Colonic mucosa (tissue), 4 donors: ENCODE results near the gene BICD1. TPM values are rescaled to one million over a fixed set of nuclear protein-coding genes. Genes with fewer than 3 reads are reported as not detected.

Experiments
- DNase-seq: peaks from one replicate; pipeline ENCODE4 v3.0.0-alpha.2; 2020
- H3K27ac ChIP-seq: fragments of 200-600 bp; one replicate; pipeline ENCODE4 v1.8.0; 2021
- H3K27me3 ChIP-seq: fragments of 200-600 bp; one replicate; pipeline ENCODE4 v1.8.0; 2021
- H3K36me3 ChIP-seq: fragments of 200-600 bp; one replicate; pipeline ENCODE4 v1.8.0; 2021
- H3K4me1 ChIP-seq: fragments of 200-600 bp; one replicate; pipeline ENCODE4 v1.8.0; 2021; ENCODE audit warnings: mild to moderate bottlenecking
- H3K4me3 ChIP-seq: fragments of 200-600 bp; one replicate; pipeline ENCODE4 v1.8.0; 2021
- H3K9ac ChIP-seq, 2 donors: one replicate each; pipeline ENCODE4 v1.7.0; 2013; ENCODE audit warnings: control low read depth in 2 of 2, low read depth in 2 of 2, low read length in 2 of 2
- H3K9me3 ChIP-seq: fragments of 200-600 bp; one replicate; pipeline ENCODE4 v1.8.0; 2021
- intact Hi-C: fragments of 100-400 bp; cut with DNase I; formaldehyde crosslinking; loops from one replicate; pipeline ENCODE4 v1.14.1; 2022
- total RNA-seq, 2 donors: library from RNA; stranded (reverse); fragmentation: NEBNext Ultra II Directional in 1 of 2; extraction: Animal tissue kit (Norgen Biotek cat#: 25700) in 1 of 2; gene quantifications; one replicate each; pipeline ENCODE4 v1.2.1, GENCODE V29; 2021
- TF ChIP-seq, protein P1 (sequence below): fragments of 200-600 bp; IDR thresholded peaks from one replicate; pipeline ENCODE4 v1.8.0; 2022; ENCODE audit warnings: antibody characterized with exemption, mild to moderate bottlenecking
- donor health status: healthy.
- donor health status: DM: no; HTN: no; CAD: no.
- donor health status: DM: no; HTN: no; CAD: no.

The BICD1 gene
- total RNA-seq, 2 donors from 2014 or later: 4.2 to 5.8 TPM

DNA sequence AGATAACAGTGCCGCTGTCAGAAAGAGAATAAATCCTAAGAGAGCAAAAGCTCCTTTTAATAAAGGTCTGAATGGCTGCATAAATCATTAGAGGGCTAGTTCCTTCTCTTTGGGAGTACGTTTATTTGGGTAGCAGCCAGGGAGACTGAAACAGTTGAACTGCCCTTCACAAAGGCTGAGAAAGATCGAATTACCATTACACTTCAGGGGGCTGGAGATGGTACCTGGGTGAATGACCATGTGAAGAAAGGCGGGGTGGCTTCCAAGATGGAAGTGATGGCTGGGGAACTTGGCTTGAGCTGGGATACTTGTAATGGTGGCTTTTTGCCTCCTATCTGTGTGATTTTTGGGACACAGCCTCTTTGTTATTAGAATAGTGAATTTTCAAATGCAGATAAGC is 291.0 kb downstream of the BICD1 start:
- H3K4me3 ChIP-seq: no peak overlapping the region
- no peak overlapping the region for H3K27ac ChIP-seq
- no peak for DNase-seq
- no peaks in the 10 kb centered on the region for H3K9me3 ChIP-seq
- H3K27me3 ChIP-seq: no peaks in the 10 kb centered on the region
- no peak overlapping the region for H3K9ac ChIP-seq
- TF ChIP-seq, protein P1, sequence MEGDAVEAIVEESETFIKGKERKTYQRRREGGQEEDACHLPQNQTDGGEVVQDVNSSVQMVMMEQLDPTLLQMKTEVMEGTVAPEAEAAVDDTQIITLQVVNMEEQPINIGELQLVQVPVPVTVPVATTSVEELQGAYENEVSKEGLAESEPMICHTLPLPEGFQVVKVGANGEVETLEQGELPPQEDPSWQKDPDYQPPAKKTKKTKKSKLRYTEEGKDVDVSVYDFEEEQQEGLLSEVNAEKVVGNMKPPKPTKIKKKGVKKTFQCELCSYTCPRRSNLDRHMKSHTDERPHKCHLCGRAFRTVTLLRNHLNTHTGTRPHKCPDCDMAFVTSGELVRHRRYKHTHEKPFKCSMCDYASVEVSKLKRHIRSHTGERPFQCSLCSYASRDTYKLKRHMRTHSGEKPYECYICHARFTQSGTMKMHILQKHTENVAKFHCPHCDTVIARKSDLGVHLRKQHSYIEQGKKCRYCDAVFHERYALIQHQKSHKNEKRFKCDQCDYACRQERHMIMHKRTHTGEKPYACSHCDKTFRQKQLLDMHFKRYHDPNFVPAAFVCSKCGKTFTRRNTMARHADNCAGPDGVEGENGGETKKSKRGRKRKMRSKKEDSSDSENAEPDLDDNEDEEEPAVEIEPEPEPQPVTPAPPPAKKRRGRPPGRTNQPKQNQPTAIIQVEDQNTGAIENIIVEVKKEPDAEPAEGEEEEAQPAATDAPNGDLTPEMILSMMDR: no peak
- no peaks in the 10 kb centered on the region for H3K36me3 ChIP-seq
- intact Hi-C loops: no loop called here
- peaks cover 4% of the 10 kb centered on the region for H3K4me1 ChIP-seq

DNA sequence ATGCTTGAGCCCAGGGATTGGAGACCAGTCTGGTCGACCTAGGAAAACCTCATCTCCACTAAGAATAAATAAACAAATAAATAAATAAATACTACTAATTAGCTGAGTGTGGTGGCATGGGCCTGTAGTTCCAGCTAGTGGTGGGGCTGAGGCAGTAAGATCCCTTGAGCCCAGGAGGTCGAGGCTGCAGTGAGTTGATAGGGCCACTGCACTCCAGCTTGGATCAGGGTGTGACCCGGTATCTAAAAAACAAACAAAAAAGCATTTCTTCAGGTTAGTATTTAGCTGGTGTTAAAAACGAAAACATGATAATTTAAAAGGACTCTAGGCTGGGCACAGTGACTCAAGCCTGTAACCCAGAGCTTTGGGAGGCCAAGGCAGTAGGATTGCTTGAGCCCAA is 291.5 kb downstream of the BICD1 start:
- H3K9me3 ChIP-seq: no peaks in the 10 kb centered on the region
- H3K4me1 ChIP-seq: peaks cover 4% of the 10 kb centered on the region
- H3K36me3 ChIP-seq: no peaks in the 10 kb centered on the region
- no peak overlapping the region for H3K4me3 ChIP-seq
- no peak overlapping the region for H3K9ac ChIP-seq
- H3K27ac ChIP-seq: peak overlapping the region; percentile 97
- no peaks in the 10 kb centered on the region for H3K27me3 ChIP-seq
- no peak for DNase-seq
- intact Hi-C loops: no loop called here
- TF ChIP-seq, protein P1: no peak

DNA sequence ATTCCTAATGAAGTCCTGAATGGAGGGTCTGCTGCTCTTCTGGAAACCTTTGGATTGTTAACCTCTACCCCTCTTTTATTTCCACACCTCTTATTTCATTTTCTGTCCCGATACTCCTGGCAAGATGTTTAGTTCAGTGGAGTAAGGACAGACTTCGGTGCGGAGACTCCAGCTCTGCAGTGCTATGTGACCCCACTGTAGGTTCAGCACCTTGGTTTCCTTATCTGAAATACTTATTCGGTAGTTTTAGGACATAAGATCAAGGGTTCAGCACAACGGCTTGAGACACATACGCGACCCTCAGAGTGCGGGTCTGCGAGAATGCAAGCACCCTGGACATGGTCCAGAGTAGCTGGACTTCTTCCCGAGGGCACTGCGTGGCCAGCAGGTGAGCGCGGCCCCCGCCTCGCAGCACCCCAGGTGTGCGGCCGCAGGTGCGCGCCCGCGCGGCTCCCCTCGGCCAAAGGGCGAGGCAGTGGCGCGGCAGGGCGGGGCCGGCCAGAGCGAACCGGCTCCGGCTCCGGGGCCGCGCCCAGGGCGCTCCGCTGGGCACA is 292.2 kb downstream of the BICD1 start:
- TF ChIP-seq, protein P1: no peak
- no peak for DNase-seq
- Histone ChIP-seq H3K9ac (peak overlapping the region; percentile 78 to 80), H3K9me3 (no peaks in the 10 kb centered on the region), H3K4me1 (peaks cover 4% of the 10 kb centered on the region), H3K4me3 (peak overlapping the region; percentile 65), H3K27me3 (no peaks in the 10 kb centered on the region), H3K36me3 (no peaks in the 10 kb centered on the region), H3K27ac (peak overlapping the region; percentile 97)
- intact Hi-C loops: no loop called here

DNA sequence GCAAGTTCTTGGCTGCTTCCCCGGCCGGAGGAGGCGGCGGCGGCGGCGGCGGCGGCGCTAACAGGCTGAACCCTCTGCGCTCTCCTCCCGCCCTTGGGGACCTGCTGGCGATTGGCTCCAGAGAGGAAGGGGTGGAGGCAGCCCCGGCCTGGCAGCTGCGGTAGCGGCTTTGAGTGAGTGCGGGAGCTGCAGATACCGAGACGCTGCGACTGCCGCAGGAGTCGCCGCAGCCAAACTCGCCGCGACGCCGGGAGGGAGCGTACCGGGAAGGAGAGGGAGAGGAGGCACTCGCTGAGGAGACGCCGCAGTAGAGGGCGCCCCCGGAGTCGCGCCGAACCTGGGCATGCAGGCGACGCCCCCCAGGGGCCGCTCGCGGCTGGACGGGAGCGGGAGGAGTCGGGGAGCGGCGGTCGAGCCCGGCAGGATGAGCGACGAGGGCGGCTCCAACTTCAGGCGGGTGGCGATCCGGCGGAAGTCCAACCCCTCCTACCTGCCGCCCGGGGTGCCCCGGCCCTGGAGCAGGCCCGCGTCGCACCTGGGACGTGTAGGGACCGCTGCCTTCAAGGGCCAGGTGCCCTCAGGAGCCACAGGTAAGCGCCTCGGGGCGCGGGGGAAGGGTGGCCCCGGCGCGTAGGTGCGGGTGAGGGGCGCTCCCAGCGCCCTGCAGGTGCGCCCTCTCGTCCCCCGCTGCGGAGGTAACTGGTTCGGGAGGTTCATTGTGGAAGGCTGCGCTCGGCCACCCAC is 292.9 kb downstream of the BICD1 start, which contains the start of gene FGD4:
Gene FGD4 (plus strand): TSS at position 189 of the 744 bp plus-strand sequence.
- Histone ChIP-seq H3K27me3 (no peaks in the 10 kb centered on the region), H3K4me3 (peak within 1 kb of the TSS; percentile 65), H3K27ac (peak within 1 kb of the TSS; percentile 97), H3K4me1 (peaks cover 4% of the 10 kb centered on the region), H3K9ac (peak within 1 kb of the TSS; percentile 95 to 96), H3K36me3 (no peaks in the 10 kb centered on the region), H3K9me3 (no peaks in the 10 kb centered on the region)
- peak; percentile 90 for DNase-seq
- TF ChIP-seq, protein P1: peak; percentile 10
- intact Hi-C loops: no loop called here

DNA sequence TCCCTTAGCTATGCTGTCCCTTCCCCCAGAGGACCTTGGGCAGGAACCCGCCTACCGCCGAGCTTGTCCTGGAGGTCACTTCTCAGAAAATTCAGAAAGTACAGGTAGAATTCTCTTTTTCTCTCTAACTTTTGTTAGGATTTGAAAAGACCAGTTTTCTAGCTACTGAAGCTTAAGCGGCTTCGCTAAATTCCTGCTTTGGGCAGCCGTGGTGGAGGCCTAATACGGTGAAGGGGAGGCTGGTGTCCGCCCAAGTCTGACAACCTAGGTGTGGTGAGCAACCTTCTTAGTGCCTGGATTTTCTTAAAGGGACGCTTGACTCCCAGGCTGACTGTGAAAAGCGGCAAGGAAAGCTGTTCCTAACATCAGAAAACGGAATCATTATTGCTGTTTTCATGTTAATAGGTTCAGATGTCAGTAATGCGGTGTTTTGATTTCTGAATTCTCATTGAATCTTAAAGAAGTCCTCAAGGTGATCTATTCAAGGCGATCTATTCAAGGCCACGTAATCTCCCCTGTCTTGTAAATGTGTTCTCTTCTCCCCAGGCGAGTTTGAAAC is 293.5 kb downstream of the BICD1 start:
- Histone ChIP-seq H3K27me3 (no peaks in the 10 kb centered on the region), H3K36me3 (no peaks in the 10 kb centered on the region), H3K4me3 (peak overlapping the region; percentile 65), H3K27ac (peak overlapping the region; percentile 97), H3K9ac (peak overlapping the region; percentile 95 to 96), H3K4me1 (peaks cover 4% of the 10 kb centered on the region), H3K9me3 (no peaks in the 10 kb centered on the region)
- DNase-seq: peak; percentile 66
- intact Hi-C loops: no loop called here
- TF ChIP-seq, protein P1: no peak
